Caco-2 (cell line): ENCODE results near the gene TMEM208. TPM values are rescaled to one million over a fixed set of nuclear protein-coding genes. Genes with fewer than 3 reads are reported as not detected.

ENCODE experiments used
- BruUV-seq: library from RNA; stranded (reverse); fragments of 400-500 nt; replicated peaks from 2 replicates; lab custom pipeline; 2021; lab: Mats Ljungman, UMichigan
- CTCF ChIA-PET: fragments of 300-600 bp; sonication (Branson Sonifier 250); formaldehyde crosslinking; loops from one replicate; lab custom pipeline; 2022; ENCODE audit warnings: antibody characterized with exemption; lab: Charles Lee
- POLR2A ChIA-PET: fragments of 300-600 bp; sonication (Branson Sonifier 250); formaldehyde crosslinking; loops from one replicate; lab custom pipeline; 2022; ENCODE audit warnings: antibody characterized with exemption; lab: Charles Lee
- DNase-seq, 2 experiments: peaks; one replicate each; pipeline versions ENCODE4 v3.0.0 to v3.0.0-alpha.2; 2020 to 2022
- H3K27me3 ChIP-seq: replicated peaks from 2 replicates; pipeline ENCODE4 v1.6.0; 2011; ENCODE audit warnings: low read length; ENCODE audit not compliant: control insufficient read depth, insufficient read depth
- H3K36me3 ChIP-seq: 2 replicates; pipeline ENCODE4 v1.5.1; 2011; ENCODE audit warnings: low read length; ENCODE audit not compliant: control insufficient read depth, insufficient read depth
- H3K4me1 ChIP-seq: fragments of 250-450 bp; sonication (Bioruptor Pico); 2 replicates; pipeline ENCODE4 v1.5.1; 2020; ENCODE audit warnings: mild to moderate bottlenecking
- H3K4me3 ChIP-seq: 2 replicates; pipeline ENCODE4 v1.5.1; 2011; ENCODE audit warnings: low read depth, mild to moderate bottlenecking, control low read depth, low read length
- H3K9me3 ChIP-seq: fragments of 250-450 bp; sonication (Bioruptor Pico); 2 replicates; pipeline ENCODE4 v1.5.1; 2020; ENCODE audit warnings: mild to moderate bottlenecking, moderate library complexity
- H3K27ac Mint-ChIP-seq: one replicate; pipeline ENCODE4 v1.8.0; 2022; ENCODE audit warnings: mixed read lengths; ENCODE audit not compliant: unreplicated experiment
- H3K27me3 Mint-ChIP-seq: one replicate; pipeline ENCODE4 v1.8.0; 2022; ENCODE audit warnings: mixed read lengths; ENCODE audit not compliant: insufficient read depth, unreplicated experiment
- H3K36me3 Mint-ChIP-seq: one replicate; pipeline ENCODE4 v1.8.0; 2022; ENCODE audit warnings: mild to moderate bottlenecking, mixed read lengths; ENCODE audit not compliant: insufficient read depth, unreplicated experiment
- H3K4me1 Mint-ChIP-seq: one replicate; pipeline ENCODE4 v1.8.0; 2022; ENCODE audit warnings: low read depth, mixed read lengths; ENCODE audit not compliant: unreplicated experiment
- H3K4me3 Mint-ChIP-seq: one replicate; pipeline ENCODE4 v1.8.0; 2022; ENCODE audit warnings: mild to moderate bottlenecking, moderate library complexity, mixed read lengths; ENCODE audit not compliant: unreplicated experiment
- H3K9me3 Mint-ChIP-seq: one replicate; pipeline ENCODE4 v1.8.0; 2022; ENCODE audit warnings: mixed read lengths; ENCODE audit not compliant: unreplicated experiment
- CTCF ChIP-seq, 2 experiments: fragments of 200-600 bp in 1 of 2; IDR thresholded peaks; 1 replicate in 1 of 2; 2 replicates in 1 of 2; pipeline versions ENCODE4 v1.5.1 to v1.8.0; 2011 to 2022; ENCODE audit warnings: antibody characterized with exemption in 1 of 2, control low read depth in 1 of 2, inconsistent platforms in 1 of 2, low read depth in 1 of 2, low read length in 1 of 2, mild to moderate bottlenecking in 1 of 2, moderate library complexity in 1 of 2; ENCODE audit not compliant: insufficient read depth in 1 of 2, severe bottlenecking in 1 of 2, unreplicated experiment in 1 of 2
- intact Hi-C: fragments of 100-400 bp; cut with micrococcal nuclease; formaldehyde crosslinking; loops from one replicate; pipeline ENCODE4 v1.10.0; 2022; ENCODE audit not compliant: unreplicated experiment
- total RNA-seq: library from RNA; stranded (reverse); gene quantifications from 2 replicates; pipeline ENCODE4 v1.2.3, GENCODE V29; 2022

Gene TMEM208
- total RNA-seq, 1 experiment from 2014 or later = 69.7 TPM

GRCh38 chr16:67196881-67197280, 30.0 kb upstream of the TMEM208 start:
- ChIA-PET CTCF (interaction anchor here (1.1 to 2.7 kb wide), 3 partner anchors 12 to 301 kb away, joined by 3 to 24 read pairs (median 9); partner anchors contain the start of genes FHOD1 and SLC9A5), POLR2A (no interaction called here)
- H3K9me3 Mint-ChIP-seq = no peaks in the 10 kb centered on the region
- BruUV-seq = no TSS peak
- Histone ChIP-seq H3K36me3 (peaks cover 15% of the 10 kb centered on the region), H3K9me3 (no peaks in the 10 kb centered on the region), H3K4me1 (peaks cover 27% of the 10 kb centered on the region), H3K4me3 (no peak overlapping the region), H3K27me3 (no peaks in the 10 kb centered on the region)
- TF ChIP-seq CTCF (IDR thresholded peaks at IDR 0.05; ENCODE audit: insufficient read depth in 1 of 2, low read depth in 1 of 2, low read length in 1 of 2, severe bottlenecking in 1 of 2, unreplicated experiment in 1 of 2) = no peak
- no peak for DNase-seq
- peak overlapping the region; percentile 0 for H3K27ac Mint-ChIP-seq
- H3K4me1 Mint-ChIP-seq = peaks cover 23% of the 10 kb centered on the region
- no peak overlapping the region for H3K4me3 Mint-ChIP-seq
- intact Hi-C loops = no loop called here
- no peaks in the 10 kb centered on the region for H3K27me3 Mint-ChIP-seq
- peaks cover 69% of the 10 kb centered on the region for H3K36me3 Mint-ChIP-seq

- no peaks in the 10 kb centered on the region for H3K9me3 Mint-ChIP-seq
- peak in 1 of 2 experiments; percentile 39 for DNase-seq
- ChIA-PET POLR2A (interaction anchor here (0.5 to 0.8 kb wide), 2 partner anchors 28 to 71 kb away, joined by 3 read pairs; no protein-coding TSS in a partner anchor), CTCF (interaction anchor here (0.5 to 2.7 kb wide), 10 partner anchors 11 to 49 kb away, joined by 3 to 24 read pairs (median 6); partner anchors contain the start of genes FHOD1, NOL3, SLC9A5 and TMEM208)
- no peaks in the 10 kb centered on the region for H3K9me3 ChIP-seq
- no peaks in the 10 kb centered on the region for H3K27me3 Mint-ChIP-seq
- no peak for TF ChIP-seq CTCF (IDR thresholded peaks at IDR 0.05; ENCODE audit: insufficient read depth in 1 of 2, low read depth in 1 of 2, low read length in 1 of 2, severe bottlenecking in 1 of 2, unreplicated experiment in 1 of 2)
- peaks cover 15% of the 10 kb centered on the region for H3K36me3 ChIP-seq
- H3K4me3 Mint-ChIP-seq = no peak overlapping the region
- BruUV-seq = no TSS peak
- no peaks in the 10 kb centered on the region for H3K27me3 ChIP-seq
- H3K27ac Mint-ChIP-seq = no peak overlapping the region
- H3K4me1 Mint-ChIP-seq = peaks cover 23% of the 10 kb centered on the region
- intact Hi-C loops = loop anchor here (2.0 kb wide), 1 partner anchor 29 kb away; the partner anchor contains the start of gene TMEM208
- H3K4me3 ChIP-seq = no peak overlapping the region
- H3K4me1 ChIP-seq = peaks cover 27% of the 10 kb centered on the region
- peaks cover 68% of the 10 kb centered on the region for H3K36me3 Mint-ChIP-seq
Measured at GRCh38 chr16:67197704-67198103, 29.2 kb upstream of the TMEM208 start.

- Mint-ChIP-seq H3K36me3 (peaks cover 63% of the 10 kb centered on the region), H3K27ac (no peak overlapping the region), H3K9me3 (no peaks in the 10 kb centered on the region), H3K4me1 (peaks cover 23% of the 10 kb centered on the region), H3K4me3 (peak overlapping the region; percentile 84), H3K27me3 (no peaks in the 10 kb centered on the region)
- TF ChIP-seq CTCF (IDR thresholded peaks at IDR 0.05; ENCODE audit: insufficient read depth in 1 of 2, low read depth in 1 of 2, low read length in 1 of 2, severe bottlenecking in 1 of 2, unreplicated experiment in 1 of 2) = peak; percentile 40 to 58
- DNase-seq = peak in 1 of 2 experiments; percentile 53
- Histone ChIP-seq H3K4me3 (0 out of 2 replicates have a peak overlapping the region, but pooled peaks have one; percentile 11), H3K36me3 (peaks cover 15% of the 10 kb centered on the region), H3K4me1 (peaks cover 27% of the 10 kb centered on the region), H3K9me3 (no peaks in the 10 kb centered on the region), H3K27me3 (no peaks in the 10 kb centered on the region)
- CTCF ChIA-PET = interaction anchor here (0.5 to 2.7 kb wide), 11 partner anchors 11 to 288 kb away, joined by 3 to 24 read pairs (median 6); partner anchors contain the start of genes FHOD1, NOL3, SLC9A5 and TMEM208
- no TSS peak for BruUV-seq
- POLR2A ChIA-PET = interaction anchor here (0.5 to 1.4 kb wide), 3 partner anchors 13 to 70 kb away, joined by 3 to 4 read pairs (median 3); no protein-coding TSS in a partner anchor
- intact Hi-C loops = loop anchor here (2.0 kb wide), 1 partner anchor 29 kb away; the partner anchor contains the start of gene TMEM208
Measured at GRCh38 chr16:67198238-67198734, 28.6 kb upstream of the TMEM208 start.
